HT-29 (cell line): ENCODE measurements around the gene STPG3. TPM values are rescaled to one million over a fixed set of nuclear protein-coding genes. Genes with fewer than 3 reads are reported as not detected.

Experiments used
- DNase-seq: peaks from one replicate; pipeline ENCODE4 v3.0.0-alpha.2; 2015; ENCODE audit warnings: low spot score
- total RNA-seq: library from RNA; depleted of rRNA; stranded (reverse); fragments of >200 nt; shearing (Covaris generic); gene quantifications from 2 replicates; pipeline ENCODE4 v1.2.3, GENCODE V29; 2014

Gene STPG3
- total RNA-seq, 1 experiment from 2014 or later = not detected

DNA sequence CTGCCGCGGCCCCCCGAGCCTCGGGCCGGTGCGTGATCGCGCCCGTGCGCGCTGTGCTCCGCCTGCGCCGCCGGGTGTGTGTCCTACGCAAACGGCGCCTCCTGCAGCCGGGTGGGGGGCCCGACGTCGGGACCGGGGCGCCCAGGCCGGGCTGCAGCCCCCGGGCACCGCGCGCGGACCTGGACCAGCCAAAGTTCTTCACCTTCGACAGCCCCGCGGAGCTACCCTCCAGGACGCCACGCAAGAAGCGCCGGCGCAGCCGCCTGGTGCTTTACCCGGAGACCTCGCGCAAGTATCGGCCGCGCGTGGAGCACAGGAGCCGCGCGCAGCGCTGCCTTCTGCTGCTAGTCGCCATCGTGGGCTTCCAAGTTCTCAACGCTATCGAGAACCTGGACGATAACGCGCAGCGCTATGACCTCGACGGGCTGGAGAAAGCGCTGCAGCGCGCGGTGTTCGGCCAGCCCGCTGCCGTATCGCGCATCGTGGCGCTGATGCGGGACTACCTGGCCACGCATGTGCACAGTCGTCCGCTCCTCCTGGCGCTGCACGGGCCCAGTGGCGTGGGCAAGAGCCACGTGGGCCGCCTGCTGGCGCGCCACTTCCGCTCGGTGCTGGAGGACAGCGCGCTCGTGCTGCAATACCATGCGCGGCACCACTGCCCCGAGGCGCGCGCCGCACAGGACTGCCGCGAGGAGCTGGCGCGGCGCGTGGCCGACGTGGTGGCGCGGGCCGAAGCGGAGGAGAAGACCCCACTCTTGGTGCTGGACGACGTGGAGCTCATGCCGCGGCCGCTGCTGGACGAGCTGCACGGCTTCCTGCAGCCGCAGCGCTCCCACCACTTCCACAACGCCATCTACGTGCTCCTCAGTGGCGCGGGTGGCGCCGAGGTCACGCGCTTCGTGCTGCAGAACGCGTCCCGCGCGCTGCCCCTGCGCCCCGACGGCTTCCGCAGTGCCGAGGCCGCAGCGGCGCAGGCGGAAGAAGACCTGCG lies 27.9 kb downstream of the STPG3 start:
- peak; percentile 24 for DNase-seq

DNA sequence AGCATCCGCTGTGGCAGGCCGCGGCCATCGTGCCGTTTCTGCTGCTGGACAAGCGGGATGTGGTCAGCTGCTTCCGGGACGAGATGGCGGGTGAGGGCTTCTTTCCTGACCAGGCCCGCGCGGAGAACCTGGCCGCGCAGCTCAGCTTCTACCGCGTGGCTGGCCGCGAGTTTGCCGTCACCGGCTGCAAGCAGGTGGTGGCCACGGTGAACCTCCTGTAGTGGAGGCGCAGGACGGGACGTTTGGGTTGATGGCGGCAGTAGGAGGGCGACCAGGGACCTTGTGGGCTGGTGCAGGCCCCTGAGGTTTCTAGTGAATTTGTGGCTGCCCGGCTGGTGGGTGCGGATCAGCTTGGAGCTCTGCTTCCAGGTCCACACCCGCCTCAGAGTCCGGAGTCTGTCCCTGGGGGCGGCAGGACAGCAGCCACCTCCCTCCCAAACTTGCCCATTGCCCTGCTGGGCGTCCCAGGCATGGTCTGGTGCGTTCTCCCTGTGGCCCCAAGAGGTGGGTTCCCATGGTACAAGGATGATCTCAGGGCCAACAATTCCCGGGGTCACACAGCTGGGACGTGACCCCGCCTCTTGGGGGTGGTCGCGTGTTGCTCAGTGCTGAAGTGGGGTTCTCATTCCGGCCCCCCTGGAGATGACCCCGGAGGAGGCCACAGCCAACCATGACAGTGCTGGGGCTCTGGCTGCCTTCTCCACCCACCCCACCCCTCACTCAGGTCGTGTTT lies 28.8 kb downstream of the STPG3 start:
- no peak for DNase-seq

DNA sequence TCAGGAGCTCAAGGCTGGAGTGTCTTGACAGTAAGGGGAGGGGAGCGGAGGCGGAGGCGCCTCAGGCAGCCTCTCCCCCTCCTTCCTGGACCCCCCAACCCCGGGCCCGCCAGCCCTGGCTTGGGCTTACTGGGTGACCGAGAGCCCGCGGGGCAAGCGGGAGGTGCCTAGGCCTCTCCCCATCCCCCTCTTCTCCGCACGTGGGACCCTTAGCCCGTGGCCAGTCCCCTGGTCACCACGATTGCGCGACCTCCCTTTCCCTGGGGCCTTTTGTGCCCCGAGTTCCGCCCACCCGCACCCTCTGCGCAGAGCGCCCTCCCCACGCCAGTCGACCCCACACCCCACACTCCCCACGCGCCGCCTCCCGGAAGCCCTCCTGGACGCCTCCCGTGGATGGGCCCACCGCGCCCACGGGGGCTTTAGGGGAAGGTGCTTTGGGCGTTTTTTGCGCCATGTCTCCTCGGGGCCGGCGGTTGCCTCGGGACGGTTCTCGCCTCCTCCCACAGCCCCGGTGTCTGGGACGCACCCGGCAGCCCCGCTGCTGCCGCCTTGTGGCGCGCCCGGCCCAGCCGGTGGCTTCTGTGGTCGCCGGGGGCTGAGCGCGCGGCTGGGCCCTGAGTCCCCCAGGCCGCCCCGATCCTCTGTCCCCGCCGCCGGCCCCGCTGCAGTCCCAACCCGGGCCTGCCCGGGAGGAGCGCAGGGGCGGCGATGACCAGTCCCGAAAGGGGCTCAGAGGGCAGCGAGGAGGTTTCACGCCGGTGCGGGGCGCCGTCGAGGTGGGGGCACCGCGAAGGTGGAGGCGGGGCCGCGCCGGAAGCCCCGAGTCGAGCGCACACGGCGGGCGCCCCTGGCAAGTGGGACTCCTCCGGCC lies 29.6 kb downstream of the STPG3 start:
- no peak for DNase-seq

DNA sequence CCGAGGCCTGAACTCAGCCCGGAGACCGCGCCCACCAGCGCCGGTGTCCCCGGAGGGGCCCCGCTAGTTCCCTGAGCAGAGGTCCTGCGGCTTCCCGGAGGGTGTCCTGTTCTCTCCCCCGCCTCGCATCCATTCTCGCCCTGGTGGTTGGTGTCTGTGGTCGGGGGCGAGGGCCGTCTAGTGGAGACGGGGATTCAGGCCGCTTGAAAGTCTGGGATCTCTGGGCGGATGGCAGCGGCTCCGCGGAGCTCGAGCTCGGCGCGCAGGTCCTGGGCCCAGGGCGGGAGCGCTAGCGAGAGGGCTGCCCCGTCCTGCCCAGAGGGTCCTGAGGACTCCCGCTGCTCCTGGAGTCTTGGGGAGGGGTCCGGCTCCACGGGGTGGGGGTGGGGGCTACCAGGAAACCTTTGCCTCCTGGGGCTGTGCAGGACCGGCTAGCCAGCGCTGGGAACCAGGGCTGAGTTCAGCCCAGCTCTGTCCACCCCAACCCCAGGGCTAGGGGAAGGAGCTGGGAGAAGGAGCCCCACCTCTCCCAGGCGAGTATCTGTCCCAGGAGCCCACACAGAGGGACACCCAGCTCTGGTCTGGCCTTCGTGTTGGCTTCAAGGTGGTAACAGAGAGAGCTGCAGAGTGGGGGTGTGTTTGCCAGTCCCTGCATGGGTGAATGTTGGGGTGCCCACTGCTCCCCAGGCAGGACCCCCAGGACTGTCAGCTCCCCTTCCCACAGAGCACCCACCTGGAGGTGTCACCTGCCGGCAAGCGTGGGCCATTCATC lies 30.4 kb downstream of the STPG3 start:
- DNase-seq = no peak

DNA sequence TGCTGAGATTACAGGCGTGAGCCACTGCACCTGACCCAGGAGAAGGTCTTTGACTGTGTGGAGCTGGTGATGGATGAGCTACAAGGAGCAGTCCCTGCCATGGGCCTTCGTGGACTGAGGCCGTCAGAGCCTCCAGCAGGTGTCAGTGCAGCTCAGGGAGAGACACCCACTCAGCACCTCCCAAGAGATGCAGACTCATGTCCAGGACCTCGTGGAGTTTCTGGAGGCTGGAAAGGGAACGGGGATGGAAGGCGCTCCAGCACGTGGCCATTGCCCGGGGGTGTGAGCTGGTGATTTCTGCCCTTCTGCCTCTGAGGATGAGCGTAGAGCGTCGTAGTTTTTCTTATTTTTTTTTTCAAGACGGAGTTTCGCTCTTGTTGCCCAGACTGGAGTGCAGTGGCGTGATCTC lies 35.9 kb downstream of the STPG3 start:
- DNase-seq = no peak

DNA sequence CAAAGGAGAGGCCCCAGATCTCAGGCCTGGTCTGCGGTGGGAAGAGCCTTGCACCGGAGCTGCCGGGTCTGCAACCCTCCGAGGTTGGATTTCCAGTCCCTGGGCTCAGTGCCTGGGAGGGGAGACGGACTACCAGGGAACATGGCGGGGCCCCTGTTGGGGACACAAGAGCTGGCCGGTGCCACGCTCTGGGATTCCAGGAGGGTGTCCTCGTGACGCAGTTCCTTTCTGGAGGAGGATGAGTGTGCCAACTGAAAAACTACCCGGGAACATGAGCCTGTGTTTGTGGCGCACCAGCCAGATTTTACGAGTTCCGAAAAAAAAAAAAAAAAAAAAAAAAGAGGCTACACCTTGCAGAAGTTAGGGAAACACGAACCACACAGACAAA lies 42.0 kb downstream of the STPG3 start:
- no peak for DNase-seq

DNA sequence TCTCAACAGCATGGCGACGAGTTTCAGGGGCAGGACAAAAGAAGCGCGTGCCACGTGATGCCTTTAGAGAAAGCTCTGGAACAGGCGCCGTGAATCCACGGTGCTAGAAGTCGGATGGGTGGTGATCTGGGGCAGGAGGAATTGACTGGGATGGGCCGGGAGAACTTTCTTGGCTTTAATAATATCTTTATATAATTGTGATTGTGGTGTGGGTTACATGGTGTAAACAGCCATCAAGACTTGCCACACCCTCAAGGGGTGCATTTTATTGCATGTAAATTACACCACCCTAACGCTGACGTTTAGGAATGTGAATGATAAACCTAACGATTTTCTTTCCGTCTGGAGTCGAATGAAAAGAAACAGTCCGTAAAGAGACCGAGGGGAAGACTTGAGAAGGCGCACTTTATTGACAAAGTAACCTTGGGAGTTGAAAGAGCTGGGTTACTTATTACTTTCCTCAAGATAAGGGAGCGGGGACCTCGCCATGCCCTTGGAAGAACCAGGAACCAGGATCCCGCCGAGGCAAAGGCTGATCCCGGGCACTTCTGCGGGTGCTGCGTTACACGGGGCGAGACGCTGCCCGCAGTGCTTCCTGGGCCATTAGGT lies 42.5 kb downstream of the STPG3 start:
- peak; percentile 93 for DNase-seq

DNA sequence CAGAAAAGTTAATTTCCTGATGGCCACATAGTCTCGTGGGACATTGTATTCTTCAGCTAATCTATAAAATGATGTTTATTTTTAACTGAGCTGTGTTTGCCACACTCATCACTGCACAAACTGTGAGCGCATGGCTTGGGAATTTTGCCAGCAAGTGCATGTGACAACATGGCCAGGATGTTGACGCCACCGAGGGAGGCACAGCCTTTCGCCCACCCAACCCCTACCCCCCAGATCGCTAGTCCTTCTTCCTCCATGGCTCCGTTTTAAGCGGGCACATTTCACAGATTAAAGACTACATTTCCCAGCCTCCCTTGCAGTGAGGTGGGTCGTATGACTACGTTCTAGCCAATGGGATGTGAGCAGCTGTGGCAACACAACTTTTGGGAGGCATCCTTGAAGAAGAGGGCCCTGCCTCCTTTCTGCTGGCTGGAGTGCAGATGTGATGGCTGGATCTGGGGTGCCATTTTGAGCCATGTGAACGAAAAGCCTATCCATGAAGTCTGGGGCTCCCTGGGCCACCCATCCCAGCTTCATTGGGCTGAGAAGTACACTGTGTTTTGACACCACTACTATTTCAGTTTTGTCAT lies 43.1 kb downstream of the STPG3 start:
- peak; percentile 93 for DNase-seq

DNA sequence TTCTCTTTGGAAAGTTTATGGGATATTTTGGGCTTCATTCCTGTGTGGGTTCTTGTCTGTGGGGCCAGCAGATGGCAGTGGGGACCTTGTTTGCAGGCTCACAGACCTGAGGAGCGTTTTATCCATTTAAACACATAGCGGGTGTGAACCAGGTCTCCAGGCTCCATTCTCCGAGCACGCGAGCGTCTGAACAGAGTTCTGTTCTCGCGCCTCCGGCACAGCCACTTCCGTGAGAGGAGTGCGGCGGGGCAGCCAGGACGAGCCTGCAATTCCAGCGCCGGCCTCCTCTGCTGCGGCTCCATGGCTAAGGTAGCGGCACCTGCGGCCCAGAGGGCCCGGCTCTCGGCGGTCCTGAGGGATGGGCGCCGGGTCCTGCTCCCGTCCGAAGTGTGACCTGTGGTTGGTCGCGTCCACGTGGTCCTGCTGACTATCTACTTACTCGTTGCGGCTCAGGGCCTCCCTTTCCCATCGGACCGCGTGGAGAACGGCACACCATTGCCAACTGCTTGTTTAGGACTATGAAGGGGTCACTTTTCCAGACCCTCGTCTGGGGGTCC lies 43.7 kb downstream of the STPG3 start:
- peak; percentile 75 for DNase-seq

DNA sequence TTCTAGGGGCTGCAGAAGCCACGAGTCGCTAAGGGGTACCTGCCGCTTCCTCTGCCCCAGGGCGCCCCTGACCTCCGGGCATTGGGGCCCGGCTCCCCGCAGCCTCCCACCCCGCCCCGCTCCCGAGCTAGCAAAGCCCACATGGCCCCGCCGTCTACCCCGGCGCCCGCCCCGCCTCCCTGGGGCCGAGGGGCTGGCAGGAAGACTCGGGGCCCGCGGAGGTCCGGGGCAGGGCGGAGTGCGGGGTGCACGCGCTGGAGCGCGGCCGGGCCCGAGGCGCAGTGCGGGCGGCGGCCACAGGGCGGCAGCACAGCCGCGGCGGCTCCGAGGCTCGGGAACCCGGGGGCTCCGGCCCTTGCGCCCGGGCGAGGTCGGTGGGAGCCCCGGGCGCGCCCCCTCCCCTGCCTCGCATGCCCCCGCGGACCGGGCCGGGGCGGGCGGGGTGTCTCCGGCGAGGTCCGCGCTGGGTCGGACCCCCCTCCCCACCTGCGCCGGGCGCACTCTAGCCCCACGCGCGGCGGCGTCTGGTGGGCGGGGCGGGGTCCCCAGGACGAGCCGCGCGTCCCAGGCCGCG lies 44.2 kb downstream of the STPG3 start:
- peak; percentile 60 for DNase-seq

DNA sequence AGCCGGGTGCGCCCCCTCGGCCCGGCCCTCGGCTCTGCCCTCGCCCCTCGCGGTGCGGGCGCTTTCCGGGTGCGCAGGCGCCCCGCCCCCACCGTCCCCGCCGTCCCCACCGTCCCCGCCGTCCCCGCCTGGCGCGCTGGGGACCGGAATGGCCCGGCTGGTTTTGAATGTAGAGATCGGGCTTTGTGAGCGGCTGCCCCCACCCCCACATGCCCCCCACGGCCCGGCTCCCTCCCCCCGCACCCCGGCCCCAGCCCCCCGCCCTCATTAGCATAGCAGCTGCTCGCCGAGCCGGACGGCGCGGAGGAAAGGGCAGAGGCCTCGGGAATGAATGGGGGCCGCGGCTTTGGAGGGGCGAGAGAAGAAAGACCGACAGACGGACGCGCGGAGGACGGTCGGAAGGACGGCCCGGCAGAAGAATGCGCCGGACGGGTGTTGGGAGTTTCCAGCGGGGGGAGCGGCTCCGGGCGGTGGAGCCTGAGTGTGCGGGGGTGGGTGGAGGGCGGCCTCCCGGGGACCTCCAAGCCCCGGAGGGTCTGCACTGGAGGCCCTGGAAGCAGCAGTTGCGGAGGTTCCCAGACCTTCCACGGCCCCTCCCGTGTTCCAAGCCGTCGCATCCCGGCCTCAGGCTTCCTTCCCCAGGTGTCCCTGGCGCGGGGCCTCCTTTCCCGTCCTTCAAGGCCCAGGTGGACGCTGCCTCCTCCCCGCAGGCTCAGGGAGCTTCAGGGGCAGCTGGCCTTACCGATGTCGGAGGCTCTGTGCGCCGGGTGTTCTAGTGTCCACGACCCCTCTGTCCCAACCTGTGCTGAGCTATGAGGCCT lies 45.0 kb downstream of the STPG3 start:
- DNase-seq = no peak

DNA sequence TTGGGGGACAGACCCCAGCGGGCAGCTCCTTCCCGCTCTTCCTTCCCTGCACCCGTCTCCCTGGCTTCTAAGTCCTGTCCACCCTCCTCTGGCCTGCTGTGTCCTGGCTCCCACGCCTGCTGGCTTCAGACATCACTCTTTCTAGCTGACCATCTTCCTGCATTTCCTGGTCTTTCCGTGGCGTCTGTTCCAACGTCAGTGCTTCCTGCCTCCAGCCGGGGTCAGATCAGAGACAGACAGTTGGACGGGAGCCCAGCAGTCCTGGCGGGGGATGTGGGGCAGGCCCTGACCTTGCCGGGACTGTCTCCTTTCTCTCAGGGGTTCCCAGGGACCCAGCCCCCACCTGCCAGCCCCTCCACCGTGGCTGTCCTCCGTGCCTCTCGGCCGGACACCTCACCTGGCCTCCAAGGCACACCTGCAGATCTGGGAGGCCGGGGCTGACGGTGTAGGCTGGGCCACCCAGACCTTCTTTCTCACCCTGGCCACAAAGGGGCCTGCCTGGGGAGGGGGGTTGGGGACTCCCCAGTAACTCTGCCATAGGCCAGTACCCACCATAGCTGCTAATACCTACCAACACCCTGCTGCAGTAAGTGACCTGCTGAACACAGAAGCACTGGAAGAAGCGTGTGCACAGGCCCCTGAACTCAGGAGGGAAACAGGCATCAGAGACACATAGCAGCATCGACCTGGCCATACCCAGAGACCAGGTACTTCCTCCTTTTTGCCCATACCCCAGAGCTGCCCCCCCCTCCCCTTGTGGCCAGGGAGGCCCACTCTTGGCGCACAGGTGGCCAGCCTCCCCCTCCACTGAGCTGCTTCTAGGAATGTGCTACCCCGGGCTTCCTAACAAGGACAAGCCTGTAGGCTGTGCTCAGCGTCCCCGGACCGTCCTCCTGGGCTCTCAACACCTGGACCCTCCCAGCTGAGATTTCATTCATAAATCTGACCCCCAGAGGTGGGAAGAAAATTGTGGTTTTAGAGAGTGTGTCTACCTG lies 45.9 kb downstream of the STPG3 start:
- DNase-seq = peak; percentile 70

DNA sequence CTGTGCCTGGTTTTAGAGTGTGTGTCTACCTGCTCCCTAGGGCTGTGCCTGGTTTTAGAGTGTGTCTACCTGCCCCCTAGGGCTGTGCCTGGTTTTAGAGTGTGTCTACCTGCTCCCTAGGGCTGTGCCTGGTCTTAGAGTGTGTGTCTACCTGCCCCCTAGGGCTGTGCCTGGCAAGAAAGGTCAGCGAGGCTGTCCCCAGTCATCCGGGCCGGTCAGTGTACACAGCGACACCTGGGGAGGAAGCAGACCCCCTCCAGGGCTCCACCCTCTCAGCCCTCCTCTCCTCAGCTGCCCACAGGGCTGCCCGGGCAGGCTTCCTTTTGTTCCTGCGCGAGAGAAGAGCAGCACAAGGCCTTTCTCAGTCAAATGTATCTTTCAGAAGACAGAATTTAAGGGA lies 46.9 kb downstream of the STPG3 start:
- DNase-seq = peak; percentile 73

DNA sequence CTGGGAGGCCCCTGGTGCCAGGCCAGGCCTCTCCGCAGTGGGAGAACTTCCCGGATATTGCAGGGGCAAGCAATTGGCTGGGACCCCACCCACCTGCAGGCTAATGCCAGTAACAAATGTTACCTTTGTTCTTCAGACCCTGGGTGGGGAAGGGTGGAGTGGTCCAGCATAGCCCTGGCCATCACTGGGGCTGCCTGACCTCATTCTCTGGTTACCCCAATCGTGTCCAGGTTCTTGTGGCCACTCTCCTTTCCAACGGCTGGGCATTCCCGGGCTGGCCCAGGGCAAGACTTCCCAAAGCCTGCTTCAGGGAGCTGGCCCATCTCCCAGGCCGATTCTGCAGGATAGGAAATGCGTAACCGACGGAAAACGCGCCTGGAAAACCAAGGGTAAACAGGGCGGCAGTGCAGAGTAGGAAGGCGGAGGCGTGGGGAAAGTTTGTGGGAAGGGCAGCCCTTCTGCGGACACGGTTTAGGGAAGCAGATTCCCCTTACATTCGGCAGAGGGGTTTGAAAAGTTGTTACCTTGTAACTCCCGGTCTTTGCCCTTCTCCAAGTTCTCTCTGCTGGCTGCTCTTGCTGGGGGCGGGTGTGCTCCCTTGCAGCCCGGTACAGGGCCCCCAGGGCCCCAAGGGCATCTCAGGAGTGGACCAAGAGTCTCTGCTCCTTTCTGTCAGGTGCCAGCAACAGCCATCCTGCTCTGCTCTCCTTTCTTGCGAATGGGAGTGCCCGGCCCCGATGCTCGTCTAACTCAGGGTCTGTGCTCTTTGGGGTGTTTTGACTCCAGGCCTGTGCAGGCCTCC lies 47.5 kb downstream of the STPG3 start:
- DNase-seq = peak; percentile 74

DNA sequence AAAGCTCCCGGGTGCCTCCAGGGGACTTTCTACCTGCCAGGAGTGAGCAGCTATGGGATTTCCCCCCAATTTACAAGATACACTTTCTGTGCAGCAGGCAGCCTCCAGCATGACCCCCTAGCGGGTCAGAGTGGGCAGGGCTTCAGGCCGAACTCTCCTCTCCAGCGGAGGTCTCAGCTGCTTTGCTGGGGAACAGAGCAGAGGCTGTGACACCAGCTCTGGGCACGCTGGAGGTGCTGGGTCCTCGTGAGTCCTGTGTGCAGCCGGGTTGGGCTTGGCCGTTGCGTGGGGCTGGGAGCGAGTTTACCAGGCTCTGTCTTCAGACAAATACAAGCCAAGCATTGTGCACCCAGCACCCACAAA lies 48.1 kb downstream of the STPG3 start:
- no peak for DNase-seq

DNA sequence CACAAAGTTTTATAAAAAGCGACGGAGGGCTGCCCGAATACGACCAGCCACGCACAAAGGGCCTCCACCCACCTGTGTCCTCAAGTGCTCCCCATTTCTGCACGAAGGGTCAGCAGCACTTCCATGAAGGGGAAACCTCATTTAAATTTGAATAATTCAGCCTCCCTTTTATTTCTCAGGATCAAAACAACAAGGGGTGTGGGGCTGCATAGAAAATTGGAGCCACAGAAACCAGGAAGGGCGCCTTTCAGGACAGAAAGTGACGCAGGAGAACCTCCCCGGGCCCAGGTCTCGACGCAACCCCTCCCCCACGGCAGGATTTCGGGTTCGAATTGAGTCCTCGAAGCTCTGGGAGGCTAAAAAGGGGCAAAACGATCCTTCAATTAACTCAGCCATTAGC lies 48.9 kb downstream of the STPG3 start:
- peak; percentile 61 for DNase-seq
